T-helper 1 cell treated with Interleukin-12 subunit alpha and Interleukin-12 subunit beta and Interleukin-4 antibody, amounts not matched to agents 30 ng/mL and 1 ng/mL, for 36 hours (primary cell): Measurements from ENCODE around the gene CACNG1. TPM values are rescaled to one million over a fixed set of nuclear protein-coding genes. Genes with fewer than 3 reads are reported as not detected.

Source experiments
- intact Hi-C: fragments of 100-400 bp; cut with micrococcal nuclease; formaldehyde crosslinking; loops from one replicate; pipeline ENCODE4 v1.15.1; 2024
- total RNA-seq: library from RNA; stranded (reverse); gene quantifications from 2 replicates; pipeline ENCODE4 v1.2.3, GENCODE V29; 2022

The CACNG1 gene
- total RNA-seq, 1 donor from 2014 or later = not detected

DNA sequence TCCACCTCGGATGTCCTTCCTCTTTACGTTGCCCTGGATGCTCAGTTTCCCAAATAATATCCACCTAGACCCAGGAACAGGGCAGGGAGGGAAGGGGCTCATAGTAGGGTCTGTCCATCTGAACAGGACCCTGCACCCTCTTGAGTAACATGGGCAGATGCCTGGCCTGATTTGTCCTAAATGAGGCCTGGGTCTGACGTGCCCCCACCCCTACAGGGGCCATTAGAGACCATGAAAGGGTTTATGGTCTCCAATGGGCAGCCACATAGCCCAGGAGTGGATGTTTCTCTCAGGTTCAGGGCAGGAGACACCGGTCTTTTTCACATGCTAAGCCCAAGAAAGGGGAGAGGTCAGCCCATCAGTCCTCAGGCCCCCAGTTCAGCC is 6.8 kb downstream of the CACNG1 start:
- intact Hi-C loops = no loop called here

DNA sequence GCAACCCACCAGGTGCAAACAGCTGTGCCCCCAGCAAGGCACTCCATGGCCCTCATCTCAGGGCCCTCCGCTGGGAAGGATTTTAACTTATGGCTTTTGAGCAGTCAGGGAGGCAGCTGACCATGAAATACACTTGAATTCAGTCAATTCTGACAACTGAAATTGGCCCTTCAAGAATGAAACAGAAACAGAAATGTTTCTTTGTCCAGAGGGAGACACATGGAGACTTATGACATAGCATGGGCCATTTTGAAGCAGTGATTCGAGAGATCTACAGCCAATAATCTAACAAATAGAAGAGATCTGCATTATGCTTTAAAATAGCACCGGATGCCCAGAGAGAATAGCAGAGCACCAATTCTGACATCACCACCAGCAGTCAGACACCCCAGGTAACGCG is 7.5 kb downstream of the CACNG1 start:
- intact Hi-C loops = no loop called here

DNA sequence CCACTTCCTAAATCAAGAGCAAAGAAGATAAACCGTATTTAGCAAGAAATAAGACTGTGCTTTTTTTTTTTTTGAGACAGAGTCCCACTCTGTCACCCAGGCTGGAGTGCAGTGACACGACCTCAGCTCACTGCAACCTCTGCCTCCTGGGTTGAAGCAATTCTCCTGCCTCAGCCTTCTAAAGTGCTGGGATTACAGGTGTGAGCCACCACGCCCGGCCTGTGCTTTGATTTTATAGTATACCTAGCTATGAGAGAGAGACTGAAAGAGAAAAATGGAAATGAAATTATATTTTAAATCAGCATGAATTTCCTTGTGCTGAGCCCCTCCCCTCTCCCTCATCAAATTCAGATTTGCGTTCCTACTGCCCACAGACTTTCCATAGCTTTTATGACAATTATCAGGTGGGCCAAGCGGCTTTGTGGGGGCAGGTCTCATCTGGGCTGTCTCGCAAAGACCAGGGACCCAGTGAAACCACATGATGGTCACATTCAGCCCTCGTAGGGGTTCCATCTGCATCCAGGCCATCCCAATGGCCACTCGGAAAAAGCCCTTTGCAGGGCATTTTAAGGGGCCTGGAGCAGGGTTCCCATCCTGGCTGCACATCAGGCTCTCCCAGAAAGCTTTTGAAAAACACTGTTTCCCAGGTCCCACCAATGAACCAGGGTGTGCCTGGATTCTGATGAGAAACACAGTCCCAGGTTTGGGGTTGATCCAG is 8.5 kb downstream of the CACNG1 start:
- intact Hi-C loops = no loop called here

DNA sequence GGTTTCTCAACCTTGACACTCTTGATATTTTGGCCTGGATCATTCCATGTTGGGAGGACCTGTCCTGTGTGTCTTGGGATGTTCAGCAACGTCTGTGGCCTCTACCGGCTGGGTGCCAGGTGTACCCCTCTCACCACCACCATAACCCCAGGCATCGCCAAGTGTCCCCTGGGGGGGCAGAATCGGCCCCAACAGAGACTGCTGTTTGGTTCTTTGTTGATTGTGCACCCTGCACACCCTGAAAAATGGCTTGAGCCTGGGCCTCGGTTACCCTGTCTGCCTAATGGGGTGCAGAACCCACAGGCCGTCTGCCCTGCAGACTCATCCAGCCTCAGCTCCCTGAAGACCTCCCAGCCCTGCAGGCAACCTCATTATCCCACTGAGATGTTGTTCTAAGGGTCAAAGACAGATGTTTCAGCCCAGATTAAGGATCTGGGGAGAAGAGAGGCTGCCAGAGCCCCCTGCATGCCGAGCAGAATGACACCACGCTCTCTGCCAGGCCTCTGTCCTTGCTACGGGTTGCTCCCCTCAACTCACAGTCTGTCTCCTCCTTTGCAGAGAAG is 9.2 kb downstream of the CACNG1 start:
- intact Hi-C loops = no loop called here

DNA sequence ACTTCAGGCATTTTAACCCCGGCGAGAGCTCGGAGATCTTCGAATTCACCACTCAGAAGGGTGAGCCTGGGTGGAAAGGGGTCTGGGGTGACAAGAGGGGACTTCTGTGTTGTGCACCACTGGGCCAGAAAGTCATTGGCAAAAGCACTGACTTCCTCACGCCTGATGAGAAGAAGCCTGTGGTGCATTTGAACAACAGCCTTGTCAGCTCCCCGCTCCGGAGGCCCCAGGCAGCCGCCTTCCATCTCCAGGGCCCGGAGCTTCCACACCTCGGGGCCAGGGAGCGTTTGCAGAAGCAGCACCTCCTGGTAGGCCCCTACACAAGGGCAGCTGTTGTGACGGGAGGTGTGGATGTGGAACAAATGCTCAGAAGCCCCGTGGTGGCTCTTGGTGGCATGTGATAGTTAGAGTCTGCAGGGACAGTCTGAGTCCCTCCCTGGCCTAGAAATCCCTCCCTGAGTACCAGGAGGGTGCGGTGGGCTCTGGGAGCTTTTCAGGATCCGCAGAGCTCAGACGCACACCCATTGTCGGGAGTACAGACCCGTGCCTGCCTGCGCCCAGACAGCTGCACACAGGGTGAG is 9.7 kb downstream of the CACNG1 start:
- intact Hi-C loops = no loop called here

DNA sequence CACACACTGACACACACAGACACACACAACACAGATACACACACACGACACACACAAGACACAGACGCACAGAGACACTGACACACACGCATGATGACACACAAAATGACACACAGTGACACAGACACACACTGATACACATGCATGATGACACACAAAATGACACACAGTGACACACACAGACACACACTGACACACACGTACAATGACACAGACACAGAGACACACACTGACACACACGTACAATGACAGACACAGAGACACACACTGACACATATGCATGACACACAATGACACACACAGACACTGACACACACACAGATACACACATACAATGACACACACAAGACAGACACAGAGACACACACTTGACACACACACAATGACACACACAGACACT is 10.3 kb downstream of the CACNG1 start:
- intact Hi-C loops = no loop called here

DNA sequence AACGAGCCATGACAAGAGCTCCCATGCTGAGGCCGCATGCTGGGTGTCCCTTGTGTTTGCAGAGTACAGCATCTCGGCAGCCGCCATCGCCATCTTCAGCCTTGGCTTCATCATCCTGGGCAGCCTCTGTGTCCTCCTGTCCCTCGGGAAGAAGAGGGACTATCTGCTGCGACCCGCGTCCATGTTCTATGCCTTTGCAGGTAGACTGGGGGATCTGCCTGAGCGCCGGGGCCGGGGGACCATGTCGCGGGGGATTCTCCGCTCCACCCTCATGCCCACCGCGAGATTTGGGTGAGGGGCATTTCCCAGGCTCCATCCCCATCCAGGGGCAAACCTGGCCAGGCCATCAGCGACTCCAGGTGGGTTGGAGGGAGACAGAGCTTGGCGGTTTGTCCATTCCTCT is 10.7 kb downstream of the CACNG1 start:
- intact Hi-C loops = no loop called here

DNA sequence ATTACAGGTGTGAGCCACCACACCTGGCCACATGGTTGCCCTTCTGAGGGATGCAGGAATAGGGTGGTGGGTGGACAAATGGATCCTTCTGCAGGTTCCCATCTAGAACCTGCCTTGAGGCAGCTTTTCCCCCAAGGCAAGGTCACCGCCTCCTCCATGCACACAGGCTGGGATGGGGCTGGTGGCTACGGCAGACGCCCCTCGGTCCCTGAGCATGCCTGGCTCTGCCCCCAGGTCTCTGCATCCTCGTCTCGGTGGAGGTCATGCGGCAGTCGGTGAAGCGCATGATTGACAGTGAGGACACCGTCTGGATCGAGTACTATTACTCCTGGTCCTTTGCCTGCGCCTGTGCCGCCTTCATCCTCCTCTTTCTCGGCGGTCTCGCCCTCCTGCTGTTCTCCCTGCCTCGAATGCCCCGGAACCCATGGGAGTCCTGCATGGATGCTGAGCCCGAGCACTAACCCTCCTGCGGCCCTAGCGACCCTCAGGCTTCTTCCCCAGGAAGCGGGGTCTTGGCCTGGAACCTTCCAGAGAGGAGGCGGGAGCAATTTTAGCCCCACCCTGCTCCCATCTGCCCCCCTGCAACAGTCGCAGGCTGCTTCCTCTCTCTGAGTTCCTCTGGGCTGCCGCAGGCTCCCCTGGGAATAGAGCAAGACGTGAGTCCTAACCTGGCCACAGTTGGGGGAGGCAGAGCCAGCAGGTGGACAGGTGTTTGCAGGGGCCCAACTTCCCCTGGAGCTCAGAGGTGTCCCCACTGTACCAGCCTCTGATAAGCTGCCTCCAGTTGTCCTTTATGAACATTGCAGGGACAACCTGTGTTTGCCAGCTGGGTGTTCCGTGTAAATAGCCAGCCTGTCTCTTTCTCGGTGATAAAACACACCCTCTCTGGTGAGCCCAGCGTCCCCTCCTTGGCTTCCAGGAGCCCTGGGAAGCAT is 11.7 kb downstream of the CACNG1 start:
- intact Hi-C loops = no loop called here

DNA sequence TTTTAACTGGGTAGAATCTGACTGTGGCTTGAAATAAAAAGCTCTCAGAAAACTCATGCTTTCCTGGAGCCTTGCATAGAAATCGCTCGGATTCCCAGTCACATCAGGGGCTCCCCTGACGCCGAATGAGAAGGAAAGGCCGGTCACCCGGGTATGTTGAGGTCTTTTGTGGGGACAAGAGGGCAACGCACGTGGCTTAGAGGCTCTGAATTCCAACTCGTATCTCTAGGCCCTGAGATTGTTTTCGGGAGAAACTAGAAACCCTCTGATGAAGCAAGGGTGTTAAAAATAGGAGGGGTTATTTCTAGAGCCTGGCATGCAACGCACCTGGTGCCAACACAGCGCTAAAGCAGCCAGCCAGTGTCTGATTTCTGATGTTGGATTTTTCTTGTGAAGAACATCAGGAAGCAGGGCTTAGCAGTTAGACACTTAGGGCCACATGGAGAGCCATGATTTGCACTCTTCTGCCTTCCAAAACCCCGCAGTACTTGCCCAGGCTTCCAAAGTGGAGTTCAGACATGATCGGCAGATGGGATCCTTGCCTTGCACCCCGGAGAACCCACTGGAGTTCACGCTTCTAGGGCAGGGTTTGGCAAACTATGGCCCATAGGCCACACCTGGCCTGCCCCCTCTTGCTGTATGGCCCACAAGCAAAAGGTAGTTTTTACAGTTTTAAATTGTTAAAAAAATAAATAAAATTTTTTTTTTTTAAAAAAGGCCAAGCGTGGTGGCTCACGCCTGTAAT is 12.6 kb downstream of the CACNG1 start:
- intact Hi-C loops = no loop called here

DNA sequence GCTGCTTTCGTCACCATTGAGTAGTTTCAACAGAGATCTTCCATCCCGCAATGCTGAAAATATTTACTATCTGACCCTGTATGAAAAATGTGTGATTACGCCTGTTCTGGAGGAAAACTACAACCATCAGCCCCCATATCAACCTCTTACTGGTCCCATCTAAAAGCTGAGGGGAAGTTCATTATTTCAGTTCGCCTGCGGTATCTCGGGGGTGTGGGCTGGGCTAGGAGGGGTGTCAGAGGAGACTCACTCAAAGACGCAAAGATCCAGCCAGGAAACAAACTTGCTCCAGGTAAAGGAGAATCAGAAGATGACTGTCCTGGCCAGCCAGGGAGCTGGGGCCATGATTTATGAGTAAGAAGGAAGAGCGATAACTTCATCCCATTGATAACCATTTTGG is 13.7 kb downstream of the CACNG1 start:
- intact Hi-C loops = no loop called here

DNA sequence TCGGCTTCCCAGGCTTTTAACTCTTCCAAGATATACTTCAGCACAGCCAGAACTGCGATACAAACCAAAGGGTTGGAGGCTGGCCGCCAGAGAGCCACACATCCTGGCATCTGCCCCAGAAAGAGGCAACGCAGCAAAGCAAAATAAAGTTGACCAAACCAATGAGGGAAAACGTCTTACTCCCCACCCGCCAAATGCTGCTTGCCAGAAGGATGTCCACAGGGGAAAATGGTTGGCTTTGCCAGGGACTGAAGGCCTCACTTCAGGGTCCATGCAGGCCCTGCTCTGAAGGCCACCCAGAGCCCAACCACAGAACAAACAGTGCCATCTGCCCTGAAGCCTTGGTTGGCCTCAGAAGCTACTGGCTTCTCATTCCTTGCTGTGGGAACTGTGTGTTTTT is 15.0 kb downstream of the CACNG1 start:
- intact Hi-C loops = no loop called here

DNA sequence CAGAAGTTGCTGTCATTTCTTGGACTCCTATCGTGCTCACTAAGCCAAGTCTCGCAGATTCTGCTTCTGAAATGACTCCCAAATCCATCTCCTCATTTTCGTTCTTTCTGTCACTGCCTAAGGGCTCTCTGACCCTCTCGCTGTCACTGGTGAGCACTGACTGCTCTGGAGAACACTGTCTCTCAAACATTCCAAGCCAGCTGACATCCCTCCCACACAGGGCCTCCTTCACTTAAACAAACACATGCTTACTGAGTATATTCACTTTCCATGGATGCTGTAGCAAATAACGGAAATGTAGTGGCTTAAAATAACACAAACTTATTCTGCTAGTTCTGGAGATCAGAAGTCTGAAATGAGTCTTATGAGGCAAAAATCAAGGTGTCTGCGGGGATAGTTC is 18.8 kb downstream of the CACNG1 start:
- intact Hi-C loops = no loop called here

DNA sequence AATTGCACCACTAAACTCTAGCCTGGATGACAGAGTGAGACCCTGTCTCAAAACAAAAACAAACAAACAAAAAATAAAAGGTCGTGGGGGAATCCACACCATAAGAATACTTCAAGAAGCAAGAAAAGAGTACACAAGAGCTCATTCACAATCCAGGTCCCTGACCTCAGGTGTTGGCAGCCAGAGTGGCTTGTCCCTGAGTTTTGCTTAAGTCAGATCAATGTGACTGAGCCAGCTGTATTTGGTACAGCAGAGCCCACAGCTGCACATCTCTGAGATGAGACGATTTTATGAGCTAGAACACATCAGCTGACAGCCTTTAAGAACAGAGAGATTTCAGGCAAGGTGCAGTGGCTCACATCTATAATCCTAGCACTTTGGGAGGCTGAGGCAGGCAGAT is 22.4 kb downstream of the CACNG1 start:
- intact Hi-C loops = no loop called here

DNA sequence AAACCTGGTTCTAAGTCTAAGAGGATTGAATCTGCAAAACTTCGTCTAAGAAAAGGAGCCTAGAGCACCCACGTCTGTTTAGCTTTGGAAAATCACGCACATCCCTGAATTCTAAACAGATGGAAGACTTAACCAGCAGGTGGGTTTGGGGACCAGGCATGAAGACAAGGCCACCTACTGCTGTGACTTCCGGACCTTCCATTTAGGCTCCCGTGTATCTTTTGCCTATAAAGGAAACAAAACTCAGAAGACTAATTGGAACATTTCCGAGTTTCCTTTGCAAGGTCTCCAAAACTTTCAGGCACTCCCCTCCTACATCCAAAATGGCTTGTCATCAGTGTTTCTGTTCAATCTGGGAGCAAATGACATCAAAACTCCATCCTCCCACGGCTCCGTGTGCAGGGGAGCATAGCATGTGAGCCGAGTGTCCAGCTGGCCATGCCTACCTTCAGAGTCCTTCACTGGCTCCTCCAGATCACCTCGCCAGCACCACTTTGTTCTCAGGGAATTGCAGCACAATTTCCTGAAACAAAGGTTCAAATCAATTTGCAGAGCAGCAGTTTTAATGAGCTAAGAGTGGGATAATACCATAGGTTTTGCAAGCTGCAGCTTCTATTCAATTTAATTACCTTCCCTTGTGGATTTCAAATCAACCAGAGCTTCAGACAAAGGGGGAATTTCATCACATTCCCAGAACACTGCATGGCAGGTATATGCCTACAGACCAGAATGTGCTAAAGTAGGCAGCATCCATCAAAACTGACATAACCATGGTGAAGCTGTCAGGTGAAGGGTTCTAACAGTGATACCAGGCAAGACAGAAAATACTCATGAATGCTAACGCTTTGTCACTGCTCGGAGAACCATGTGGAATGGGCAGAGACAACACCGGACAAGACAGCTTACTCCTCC is 23.5 kb downstream of the CACNG1 start:
- intact Hi-C loops = no loop called here

DNA sequence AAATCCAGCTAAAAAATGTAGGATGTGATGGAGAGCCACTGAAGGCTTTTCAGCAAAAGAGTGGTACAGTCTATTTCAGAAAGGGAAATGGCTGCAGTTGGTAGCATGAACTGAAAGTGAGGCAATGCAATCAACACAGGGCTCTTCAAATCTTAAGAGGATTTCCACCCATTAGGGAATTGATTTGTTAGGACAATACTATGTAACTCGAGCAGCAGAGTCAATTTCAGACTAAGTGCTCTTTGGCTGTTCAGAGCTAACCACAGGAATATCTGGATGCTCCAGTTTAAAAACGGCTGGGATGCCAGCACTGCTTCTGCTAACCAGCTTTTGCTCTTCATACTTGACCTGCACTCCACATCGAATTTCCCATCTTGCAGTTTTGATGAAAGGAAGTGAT is 24.6 kb downstream of the CACNG1 start:
- intact Hi-C loops = no loop called here

DNA sequence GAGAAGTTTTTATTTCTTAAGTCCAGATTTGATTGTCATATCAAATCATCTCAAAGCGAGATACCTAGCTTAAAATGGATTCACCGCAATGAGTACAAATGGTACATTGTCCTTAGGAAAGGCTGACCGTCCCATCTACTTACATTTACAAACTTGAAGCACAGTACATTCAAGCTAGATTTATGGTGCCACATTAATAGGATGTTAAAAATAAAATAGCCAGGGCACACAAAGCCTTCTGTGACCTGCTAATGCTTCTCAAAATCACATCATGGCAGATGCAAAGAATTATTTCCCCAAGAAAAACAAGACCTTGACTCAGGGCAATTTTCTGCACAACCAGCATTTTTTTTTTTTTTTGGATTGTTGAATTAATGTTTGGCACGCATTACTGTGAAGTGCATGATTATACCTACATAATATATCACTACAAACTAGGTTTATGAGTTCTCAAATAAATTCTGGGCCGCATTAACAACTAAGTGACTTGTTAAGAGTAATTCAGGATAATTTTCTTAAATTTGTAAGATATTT is 25.3 kb downstream of the CACNG1 start:
- intact Hi-C loops = no loop called here

DNA sequence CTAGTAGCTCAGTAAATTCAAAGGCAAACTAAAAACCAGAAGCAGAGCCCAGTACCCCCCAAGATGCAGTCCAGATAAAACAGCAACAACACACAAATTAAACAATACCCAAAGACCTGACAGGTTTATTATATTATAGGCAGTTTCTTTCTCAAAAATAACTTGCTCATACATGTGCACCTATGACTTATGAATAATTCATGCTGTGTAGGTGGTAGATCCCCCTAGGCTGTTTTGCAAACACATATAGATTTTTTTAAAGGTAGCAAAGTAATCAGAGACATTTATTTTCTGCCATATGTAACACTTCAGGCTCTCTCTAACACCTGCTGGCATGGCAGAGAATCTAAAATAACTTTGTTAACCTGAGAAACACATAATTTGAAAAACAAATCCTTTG is 27.2 kb downstream of the CACNG1 start:
- intact Hi-C loops = no loop called here

DNA sequence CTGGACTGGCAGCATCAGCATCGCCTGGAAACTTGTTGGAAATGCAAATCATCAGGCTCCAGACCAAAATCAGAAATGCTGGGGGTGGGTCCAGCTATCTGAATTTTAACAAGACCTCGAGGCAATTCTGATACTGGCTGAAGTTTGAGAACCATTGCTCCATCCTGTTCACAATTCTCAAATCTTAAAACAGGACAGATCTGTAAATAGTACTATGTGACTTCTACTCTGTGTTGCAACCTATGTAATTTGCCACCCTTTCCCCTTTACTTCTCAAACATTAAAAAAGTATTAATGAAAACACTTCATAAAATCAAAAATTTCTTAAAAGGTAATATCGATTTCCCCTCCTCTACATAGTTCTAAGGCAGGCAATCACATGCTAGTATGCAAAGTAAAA is 28.5 kb downstream of the CACNG1 start:
- intact Hi-C loops = no loop called here

DNA sequence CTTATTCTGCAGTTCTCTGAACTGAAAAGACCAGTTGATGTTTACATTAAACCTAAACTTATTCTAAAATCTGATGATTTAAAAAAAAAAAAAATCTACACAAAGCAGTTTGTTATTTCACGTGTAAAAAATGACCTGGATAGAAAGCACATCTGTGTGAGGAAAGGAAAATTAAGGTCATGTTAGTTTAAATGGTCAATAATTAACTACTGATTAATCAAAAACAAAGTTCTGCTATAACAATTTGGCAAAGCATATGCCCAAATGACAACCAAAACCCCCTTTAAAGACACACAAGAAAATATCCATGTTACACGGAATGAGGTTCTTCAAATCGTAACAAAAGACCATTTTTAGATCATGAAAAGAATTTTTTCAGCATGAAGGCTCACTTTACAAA is 30.4 kb downstream of the CACNG1 start:
- intact Hi-C loops = no loop called here

DNA sequence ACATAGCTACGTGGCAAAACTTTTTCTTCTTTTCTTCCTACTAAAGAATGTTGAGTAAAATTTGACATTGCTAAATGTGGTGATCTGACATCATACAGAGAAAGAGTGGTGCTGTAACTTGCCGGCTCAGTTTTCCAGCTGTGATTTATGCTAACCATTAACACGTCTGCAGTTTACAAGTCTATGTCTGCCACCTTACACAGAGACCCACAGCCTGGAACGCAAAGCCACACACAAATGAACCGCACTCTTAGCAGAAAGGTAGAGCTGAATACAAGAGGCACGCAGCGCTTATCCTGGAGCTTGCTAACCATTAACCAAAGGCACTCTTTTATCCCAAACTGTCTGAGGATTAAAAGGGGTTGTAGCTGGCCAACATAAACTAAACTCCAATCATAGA is 31.9 kb downstream of the CACNG1 start:
- intact Hi-C loops = no loop called here
